Measurements from ENCODE around the gene ANKRD63.

ANKRD63 gene

DNA sequence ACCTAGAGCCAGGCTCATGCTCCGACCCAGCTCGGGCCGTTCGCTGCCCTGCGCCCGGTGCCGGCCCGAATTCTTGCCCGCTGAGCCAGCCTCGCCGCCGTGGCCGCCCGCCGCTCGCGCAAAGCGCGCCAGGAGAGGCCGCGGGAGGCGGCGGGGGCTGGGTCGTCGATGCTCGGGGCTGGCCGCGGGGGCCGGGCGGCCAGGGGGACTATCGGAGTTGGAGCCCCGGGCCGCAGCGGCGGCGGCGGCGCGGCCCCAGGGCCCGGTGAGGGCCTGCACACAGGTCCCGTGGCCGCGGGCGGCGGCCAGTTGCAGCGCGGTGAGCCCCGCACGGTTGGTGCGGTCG is 1.1 kb downstream of the ANKRD63 start:
- Histone ChIP-seq H3K4me1 (ENCODE audit: control insufficient read depth in 2 of 2, insufficient read depth in 1 of 2, low read depth in 1 of 2, low read length in 2 of 2) (peaks cover 14 to 43% of the 10 kb centered on the region in 2 donors), H2BK12ac (ENCODE audit: low read length) (no peak overlapping the region), H3K4ac (ENCODE audit: low read length) (no peak overlapping the region), H3K9ac (ENCODE audit: low read depth, low read length, poor library complexity) (no peak overlapping the region), H2BK120ac (ENCODE audit: low read depth, low read length) (peak overlapping the region; percentile 37), H3K4me3 (ENCODE audit: low read length in 2 of 2) (peak overlapping the region in 1 of 2 donors; percentile 79), H2BK5ac (ENCODE audit: low read length) (peak overlapping the region; percentile 79), H3K27ac (replicated peaks; ENCODE audit: low read length) (no peak overlapping the region), H3K79me1 (ENCODE audit: low read depth, low read length) (no peaks in the 10 kb centered on the region), H3K18ac (ENCODE audit: low read length) (peak overlapping the region; percentile 38), H4K8ac (ENCODE audit: low read depth, low read length) (no peak overlapping the region), H3K27me3 (ENCODE audit: control insufficient read depth in 3 of 3, insufficient read depth in 3 of 3, low read depth in 1 of 3, low read length in 3 of 3) (peaks cover 0 to 64% (median 40%) of the 10 kb centered on the region in 3 experiments), H3K9me3 (replicated peaks in 1 of 2; ENCODE audit: control insufficient read depth in 2 of 2, insufficient read depth in 1 of 2, low read depth in 1 of 2, low read length in 2 of 2) (peaks cover 0 to 7% of the 10 kb centered on the region in 2 donors), H3K23ac (ENCODE audit: low read depth, low read length, poor library complexity) (peak overlapping the region; percentile 77), H3K14ac (ENCODE audit: low read length) (no peak overlapping the region), H2BK15ac (ENCODE audit: low read length) (peak overlapping the region; percentile 62), H3K4me2 (ENCODE audit: insufficient read depth, low read length, poor library complexity, severe bottlenecking) (peak overlapping the region; percentile 99), H2AK5ac (ENCODE audit: low read depth, low read length) (peak overlapping the region; percentile 64), H3K36me3 (replicated peaks in 1 of 2; ENCODE audit: control insufficient read depth in 2 of 2, insufficient read depth in 2 of 2, low read length in 2 of 2) (no peaks in the 10 kb centered on the region), H2AFZ (ENCODE audit: low read length) (no peak overlapping the region), H4K91ac (ENCODE audit: low read depth, low read length, poor library complexity) (no peak overlapping the region)
- WGBS, 2 donors (ENCODE audit: extremely low coverage in 2 of 2, insufficient read length in 2 of 2, insufficient replicate concordance in 1 of 2), result no CpG with 5 or more reads among the region's 51 CpGs
- no peak for DNase-seq (ENCODE audit: low spot score)

DNA sequence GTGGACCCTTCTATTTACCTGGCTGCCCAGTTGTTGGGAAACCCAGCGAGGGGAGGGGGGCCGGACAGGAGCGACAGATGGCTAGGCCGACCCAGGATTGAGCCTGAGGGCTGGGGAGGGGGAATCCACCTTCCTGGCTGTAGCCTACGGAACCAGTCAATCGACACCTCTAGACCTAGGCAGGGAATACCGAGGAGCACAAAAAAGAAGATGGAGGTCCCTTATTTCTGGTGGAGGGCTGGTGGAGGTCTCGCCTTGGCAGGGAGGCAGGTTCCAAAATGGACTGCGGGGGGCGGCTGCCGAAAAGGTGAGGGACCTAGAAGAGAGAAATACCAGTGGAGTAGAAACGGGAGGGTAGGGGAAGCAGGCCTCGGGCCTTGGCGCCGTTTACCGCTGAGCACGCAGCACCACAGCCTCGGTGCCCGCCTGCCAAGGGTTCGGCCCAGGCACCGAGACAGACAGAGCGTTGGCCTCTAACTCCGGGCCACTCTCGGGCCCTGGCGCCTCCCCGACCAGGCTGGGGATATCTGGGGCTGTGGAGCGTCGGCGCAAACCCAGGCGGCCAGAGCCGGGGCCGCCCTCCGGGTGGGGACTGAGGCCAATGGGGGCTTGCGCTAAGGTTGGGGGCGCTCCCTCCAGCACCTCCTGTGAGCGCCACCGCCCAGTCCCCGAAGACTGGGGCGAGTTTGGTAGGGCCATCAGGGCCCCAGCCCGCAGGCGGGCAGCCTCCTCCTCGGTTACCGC is 1.6 kb downstream of the ANKRD63 start:
- Histone ChIP-seq H4K8ac (ENCODE audit: low read depth, low read length) (no peak overlapping the region), H2BK12ac (ENCODE audit: low read length) (no peak overlapping the region), H3K27me3 (ENCODE audit: control insufficient read depth in 3 of 3, insufficient read depth in 3 of 3, low read depth in 1 of 3, low read length in 3 of 3) (peaks cover 0 to 64% (median 40%) of the 10 kb centered on the region in 3 experiments), H3K79me1 (ENCODE audit: low read depth, low read length) (no peaks in the 10 kb centered on the region), H2BK15ac (ENCODE audit: low read length) (peak overlapping the region; percentile 62), H3K9me3 (replicated peaks in 1 of 2; ENCODE audit: control insufficient read depth in 2 of 2, insufficient read depth in 1 of 2, low read depth in 1 of 2, low read length in 2 of 2) (peaks cover 0 to 7% of the 10 kb centered on the region in 2 donors), H4K91ac (ENCODE audit: low read depth, low read length, poor library complexity) (peak overlapping the region; percentile 56), H3K4me1 (ENCODE audit: control insufficient read depth in 2 of 2, insufficient read depth in 1 of 2, low read depth in 1 of 2, low read length in 2 of 2) (peaks cover 13 to 40% of the 10 kb centered on the region in 2 donors), H3K18ac (ENCODE audit: low read length) (peak overlapping the region; percentile 38), H3K27ac (replicated peaks; ENCODE audit: low read length) (no peak overlapping the region), H3K14ac (ENCODE audit: low read length) (no peak overlapping the region), H2AFZ (ENCODE audit: low read length) (peak overlapping the region; percentile 67), H3K4me3 (ENCODE audit: low read length in 2 of 2) (peak overlapping the region in 1 of 2 donors; percentile 13), H3K4ac (ENCODE audit: low read length) (no peak overlapping the region), H2BK120ac (ENCODE audit: low read depth, low read length) (peak overlapping the region; percentile 37), H3K9ac (ENCODE audit: low read depth, low read length, poor library complexity) (no peak overlapping the region), H3K36me3 (replicated peaks in 1 of 2; ENCODE audit: control insufficient read depth in 2 of 2, insufficient read depth in 2 of 2, low read length in 2 of 2) (no peaks in the 10 kb centered on the region), H2BK5ac (ENCODE audit: low read length) (peak overlapping the region; percentile 79), H3K23ac (ENCODE audit: low read depth, low read length, poor library complexity) (peak overlapping the region; percentile 77), H2AK5ac (ENCODE audit: low read depth, low read length) (peak overlapping the region; percentile 64), H3K4me2 (ENCODE audit: insufficient read depth, low read length, poor library complexity, severe bottlenecking) (peak overlapping the region; percentile 99)
- WGBS, 2 donors (ENCODE audit: extremely low coverage in 2 of 2, insufficient read length in 2 of 2, insufficient replicate concordance in 1 of 2), result no CpG with 5 or more reads among the region's 43 CpGs
- no peak for DNase-seq (ENCODE audit: low spot score)

DNA sequence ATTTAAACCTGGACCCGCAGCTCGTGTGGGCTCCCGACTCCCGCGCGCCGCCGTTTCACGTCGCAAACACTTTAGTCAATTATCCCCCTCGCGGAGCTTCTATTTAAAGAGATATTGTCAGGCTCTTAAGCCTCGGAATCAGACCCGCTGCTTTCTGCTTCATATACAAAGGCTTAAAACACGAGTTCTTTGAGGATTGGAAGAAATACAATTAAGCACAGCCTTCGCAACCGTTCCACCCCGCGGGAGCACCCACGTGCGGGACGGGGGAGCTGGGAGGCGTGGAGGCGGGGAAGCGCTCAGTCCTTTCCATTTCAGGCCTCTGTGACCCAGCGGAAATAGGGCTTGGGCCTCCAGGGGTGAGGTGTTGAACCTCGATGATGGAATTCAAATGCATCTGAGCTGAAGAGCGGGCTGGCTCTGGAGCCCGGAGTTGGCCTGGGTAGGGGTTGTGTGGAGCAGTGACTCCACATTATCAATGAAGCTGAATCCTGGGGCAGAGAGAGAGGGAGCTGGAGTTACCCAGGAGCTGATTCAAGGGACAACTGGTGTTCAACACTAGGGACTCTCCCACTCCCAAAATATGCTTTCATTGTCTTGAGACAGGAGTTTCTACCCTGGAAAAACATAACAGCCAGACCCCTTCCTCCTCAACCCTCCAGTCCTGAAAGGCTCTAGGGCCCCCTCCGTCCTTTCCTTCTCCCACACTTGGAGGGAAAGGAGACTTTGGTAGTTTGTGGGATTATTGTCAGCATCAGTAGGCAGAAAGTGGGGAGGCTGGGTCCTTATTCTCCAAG is 2.4 kb downstream of the ANKRD63 start:
- H3K36me3 ChIP-seq (replicated peaks in 1 of 2; ENCODE audit: control insufficient read depth in 2 of 2, insufficient read depth in 2 of 2, low read length in 2 of 2), result no peaks in the 10 kb centered on the region
- no peak overlapping the region for H3K4me3 ChIP-seq (ENCODE audit: low read length in 2 of 2)
- peaks cover 0 to 64% (median 40%) of the 10 kb centered on the region in 3 experiments for H3K27me3 ChIP-seq (ENCODE audit: control insufficient read depth in 3 of 3, insufficient read depth in 3 of 3, low read depth in 1 of 3, low read length in 3 of 3)
- H3K27ac ChIP-seq (replicated peaks; ENCODE audit: low read length), result no peak overlapping the region
- DNase-seq (ENCODE audit: low spot score), result no peak
- H3K79me1 ChIP-seq (ENCODE audit: low read depth, low read length), result no peaks in the 10 kb centered on the region
- no peak overlapping the region for H3K14ac ChIP-seq (ENCODE audit: low read length)
- peak overlapping the region; percentile 67 for H2AFZ ChIP-seq (ENCODE audit: low read length)
- no CpG with 5 or more reads among the region's 30 CpGs for WGBS, 2 donors (ENCODE audit: extremely low coverage in 2 of 2, insufficient read length in 2 of 2, insufficient replicate concordance in 1 of 2)
- H3K9me3 ChIP-seq (replicated peaks in 1 of 2; ENCODE audit: control insufficient read depth in 2 of 2, insufficient read depth in 1 of 2, low read depth in 1 of 2, low read length in 2 of 2), result peaks cover 0 to 7% of the 10 kb centered on the region in 2 donors
- H3K18ac ChIP-seq (ENCODE audit: low read length), result no peak overlapping the region
- no peak overlapping the region for H4K91ac ChIP-seq (ENCODE audit: low read depth, low read length, poor library complexity)
- H2BK12ac ChIP-seq (ENCODE audit: low read length), result no peak overlapping the region
- no peak overlapping the region for H2BK120ac ChIP-seq (ENCODE audit: low read depth, low read length)
- peak overlapping the region; percentile 77 for H3K23ac ChIP-seq (ENCODE audit: low read depth, low read length, poor library complexity)
- H3K4ac ChIP-seq (ENCODE audit: low read length), result no peak overlapping the region
- no peak overlapping the region for H4K8ac ChIP-seq (ENCODE audit: low read depth, low read length)
- peaks cover 6 to 36% of the 10 kb centered on the region in 2 donors for H3K4me1 ChIP-seq (ENCODE audit: control insufficient read depth in 2 of 2, insufficient read depth in 1 of 2, low read depth in 1 of 2, low read length in 2 of 2)
- H2AK5ac ChIP-seq (ENCODE audit: low read depth, low read length), result peak overlapping the region; percentile 44
- no peak overlapping the region for H2BK5ac ChIP-seq (ENCODE audit: low read length)
- no peak overlapping the region for H3K9ac ChIP-seq (ENCODE audit: low read depth, low read length, poor library complexity)
- H2BK15ac ChIP-seq (ENCODE audit: low read length), result no peak overlapping the region
- H3K4me2 ChIP-seq (ENCODE audit: insufficient read depth, low read length, poor library complexity, severe bottlenecking), result no peak overlapping the region
